Right lobe of liver (tissue), 6 donors: Measurements from ENCODE around the gene TAS2R16. TPM values are rescaled to one million over a fixed set of nuclear protein-coding genes. Genes with fewer than 3 reads are reported as not detected.

Source experiments
- ATAC-seq, 4 donors: fragments of 200-7000 bp; cut with Tn5 transposase; one replicate each; pipeline ENCODE4 v1.9.1; 2020; ENCODE audit warnings: mild to moderate bottlenecking in 4 of 4, moderate library complexity in 4 of 4
- DNase-seq, 3 donors: peaks; one replicate each; pipeline ENCODE4 v3.0.0-alpha.2; 2020
- H3K27ac ChIP-seq, 3 donors: fragments of 200-600 bp; one replicate each; pipeline ENCODE4 v1.8.0; 2022
- H3K27me3 ChIP-seq, 2 donors: fragments of 200-600 bp; one replicate each; pipeline ENCODE4 v1.8.0; 2022
- H3K36me3 ChIP-seq, 4 donors: fragments of 200-600 bp; sonication (generic) in 1 of 4; one replicate each; pipeline versions ENCODE4 v1.5.1 to v1.8.0; 2017 to 2022; ENCODE audit warnings: control low read depth in 1 of 4
- H3K4me1 ChIP-seq, 4 donors: fragments of 200-600 bp; sonication (generic) in 1 of 4; one replicate each; pipeline versions ENCODE4 v1.5.1 to v1.8.0; 2017 to 2022; ENCODE audit warnings: control low read depth in 1 of 4
- H3K4me3 ChIP-seq, 3 donors: fragments of 200-600 bp; one replicate each; pipeline ENCODE4 v1.8.0; 2022
- H3K9me3 ChIP-seq, 4 donors: fragments of 200-600 bp; sonication (generic) in 1 of 4; one replicate each; pipeline versions ENCODE4 v1.5.1 to v1.8.0; 2017 to 2022; ENCODE audit warnings: control low read depth in 1 of 4
- POLR2A ChIP-seq: fragments of 450-650 bp; IDR thresholded peaks from one replicate; pipeline ENCODE4 v1.6.1; 2017; ENCODE audit warnings: antibody characterized with exemption, mild to moderate bottlenecking
- WGBS: methylation state at CpG from one replicate; pipeline ENCODE4 v1.1.6; 2018; ENCODE audit warnings: low coverage, low lambda C conversion rate; ENCODE audit not compliant: insufficient coverage; ENCODE audit errors: missing lambda C conversion rate; 5-methylcytosine and 5-hydroxymethylcytosine counted together
- intact Hi-C, 2 donors: fragments of 100-400 bp; cut with DNase I; formaldehyde crosslinking; loops; one replicate each; pipeline versions ENCODE4 v1.11.2 to v1.14.1; 2022
- total RNA-seq, 6 experiments: library from RNA; depleted of rRNA in 2 of 6; stranded (reverse); fragments of >200 nt in 2 of 6; fragmentation: NEBNext Ultra II Directional in 3 of 6; extraction: Animal tissue kit (Norgen Biotek cat#: 25700) in 3 of 6; gene quantifications; one replicate each; pipeline versions ENCODE4 v1.1.0 to v1.2.4, GENCODE V29; 2016 to 2023
- TF ChIP-seq, protein P1 (sequence below), 4 donors: fragments of 200-600 bp in 3 of 4; fragments of 450-650 bp in 1 of 4; IDR thresholded peaks; one replicate each; pipeline versions ENCODE4 v1.5.1 to v1.8.0; 2016 to 2022; ENCODE audit warnings: antibody characterized with exemption in 4 of 4, mild to moderate bottlenecking in 2 of 4
- donor health status: DM: no; HTN: yes; CAD: no.
- donor health status: DM: no; HTN: no; CAD: no.
- donor health status: DM: no; HTN: no; CAD: no.
- donor health status: DM: no; HTN: yes; CAD: no.
- donor health status: DM: no; HTN: yes; CAD: no.

TAS2R16 gene
- total RNA-seq, 6 experiments from 2014 or later: not detected

- no peaks in the 10 kb centered on the region for H3K4me1 ChIP-seq
- TF ChIP-seq, protein P1, sequence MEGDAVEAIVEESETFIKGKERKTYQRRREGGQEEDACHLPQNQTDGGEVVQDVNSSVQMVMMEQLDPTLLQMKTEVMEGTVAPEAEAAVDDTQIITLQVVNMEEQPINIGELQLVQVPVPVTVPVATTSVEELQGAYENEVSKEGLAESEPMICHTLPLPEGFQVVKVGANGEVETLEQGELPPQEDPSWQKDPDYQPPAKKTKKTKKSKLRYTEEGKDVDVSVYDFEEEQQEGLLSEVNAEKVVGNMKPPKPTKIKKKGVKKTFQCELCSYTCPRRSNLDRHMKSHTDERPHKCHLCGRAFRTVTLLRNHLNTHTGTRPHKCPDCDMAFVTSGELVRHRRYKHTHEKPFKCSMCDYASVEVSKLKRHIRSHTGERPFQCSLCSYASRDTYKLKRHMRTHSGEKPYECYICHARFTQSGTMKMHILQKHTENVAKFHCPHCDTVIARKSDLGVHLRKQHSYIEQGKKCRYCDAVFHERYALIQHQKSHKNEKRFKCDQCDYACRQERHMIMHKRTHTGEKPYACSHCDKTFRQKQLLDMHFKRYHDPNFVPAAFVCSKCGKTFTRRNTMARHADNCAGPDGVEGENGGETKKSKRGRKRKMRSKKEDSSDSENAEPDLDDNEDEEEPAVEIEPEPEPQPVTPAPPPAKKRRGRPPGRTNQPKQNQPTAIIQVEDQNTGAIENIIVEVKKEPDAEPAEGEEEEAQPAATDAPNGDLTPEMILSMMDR (IDR thresholded peaks at IDR 0.05): no peak
- TF ChIP-seq POLR2A: no peak
- ATAC-seq (no peak), DNase-seq (no peak)
- no peaks in the 10 kb centered on the region for H3K27me3 ChIP-seq
- 57% methylated on average over 2 of the region's 2 CpGs for WGBS
- H3K27ac ChIP-seq: no peak overlapping the region
- no peaks in the 10 kb centered on the region for H3K36me3 ChIP-seq
- intact Hi-C loops: no loop called here
- H3K4me3 ChIP-seq: no peak overlapping the region
- H3K9me3 ChIP-seq: no peaks in the 10 kb centered on the region
Observed at GRCh38 chr7:122984021-122984420, 11.5 kb downstream of the TAS2R16 start.

DNA sequence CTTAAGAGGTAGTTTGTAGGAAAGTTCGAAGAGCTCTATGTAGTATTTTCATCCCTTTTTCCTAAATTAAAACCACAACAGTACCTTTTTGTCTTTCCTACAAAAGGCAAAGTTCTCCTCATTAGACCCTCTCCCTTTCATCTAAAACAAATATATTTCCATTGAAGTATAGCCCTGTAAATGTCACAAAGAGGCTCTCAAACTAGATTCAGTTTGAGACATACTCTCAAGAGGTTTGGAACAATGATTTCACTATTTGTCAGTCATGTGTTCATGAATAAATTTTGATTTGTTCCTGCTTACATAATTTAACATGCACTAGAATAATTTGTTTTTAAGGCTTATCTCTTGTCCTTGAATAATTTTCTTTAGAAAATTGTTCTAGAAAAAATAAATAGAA is 12.2 kb downstream of the TAS2R16 start:
- no peak for TF ChIP-seq POLR2A
- TF ChIP-seq, protein P1 (IDR thresholded peaks at IDR 0.05): no peak
- ATAC-seq: no peak
- Histone ChIP-seq H3K4me1 (no peaks in the 10 kb centered on the region), H3K36me3 (no peaks in the 10 kb centered on the region), H3K4me3 (no peak overlapping the region), H3K27ac (no peak overlapping the region), H3K27me3 (no peaks in the 10 kb centered on the region), H3K9me3 (no peaks in the 10 kb centered on the region)
- DNase-seq: no peak
- intact Hi-C loops: no loop called here
- WGBS: 47% methylated on average over 1 of the region's 1 CpG

DNA sequence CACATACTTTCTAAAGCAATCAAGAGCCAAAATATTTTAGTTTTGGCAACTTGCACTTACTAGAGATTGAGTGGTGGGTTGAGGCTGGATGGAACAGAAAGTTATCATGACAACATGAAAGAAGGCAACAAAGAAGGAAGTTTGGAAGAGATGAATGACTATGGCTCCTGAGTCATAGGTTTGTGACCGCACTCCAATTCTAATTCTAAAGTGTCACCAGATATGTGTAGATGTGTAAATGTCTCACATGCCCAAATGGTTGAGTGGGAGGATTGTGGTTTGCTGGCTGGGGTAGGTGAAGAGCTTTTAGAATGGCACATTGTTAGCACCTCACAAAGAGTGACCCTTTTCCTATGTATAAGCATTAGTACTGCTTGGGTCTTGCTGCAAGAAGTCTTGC is 20.2 kb downstream of the TAS2R16 start:
- intact Hi-C loops: no loop called here
- Histone ChIP-seq H3K36me3 (no peaks in the 10 kb centered on the region), H3K9me3 (no peaks in the 10 kb centered on the region), H3K27me3 (no peaks in the 10 kb centered on the region), H3K4me1 (no peaks in the 10 kb centered on the region), H3K27ac (no peak overlapping the region), H3K4me3 (no peak overlapping the region)
- 86% methylated on average over 1 of the region's 1 CpG for WGBS
- DNase-seq (no peak), ATAC-seq (no peak)
- TF ChIP-seq, protein P1 (IDR thresholded peaks at IDR 0.05): no peak
- no peak for TF ChIP-seq POLR2A

DNA sequence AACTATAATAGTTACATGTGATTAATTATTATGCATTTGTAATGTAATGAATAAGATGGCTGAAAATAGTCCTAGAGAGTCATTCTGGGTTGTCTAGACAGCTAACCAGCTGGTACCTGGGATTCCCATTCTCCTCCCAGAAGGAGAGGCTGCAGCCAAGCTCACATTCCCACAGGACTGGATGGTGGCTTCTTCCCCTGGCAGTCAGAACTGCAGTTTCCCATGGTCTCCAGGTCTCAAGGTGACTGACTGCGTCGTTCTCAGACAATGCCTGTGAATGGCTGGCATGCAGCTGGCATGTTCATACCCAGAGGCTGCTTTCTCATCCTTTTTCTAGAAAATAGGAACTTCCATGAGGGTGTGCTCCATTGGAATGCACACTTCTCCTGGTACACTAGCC is 21.3 kb downstream of the TAS2R16 start:
- intact Hi-C loops: no loop called here
- ATAC-seq (no peak), DNase-seq (no peak)
- Histone ChIP-seq H3K27ac (no peak overlapping the region), H3K36me3 (no peaks in the 10 kb centered on the region), H3K27me3 (no peaks in the 10 kb centered on the region), H3K9me3 (no peaks in the 10 kb centered on the region), H3K4me3 (no peak overlapping the region), H3K4me1 (no peaks in the 10 kb centered on the region)
- TF ChIP-seq POLR2A: no peak
- TF ChIP-seq, protein P1 (IDR thresholded peaks at IDR 0.05): no peak
- 82% methylated on average over 2 of the region's 2 CpGs for WGBS

- Histone ChIP-seq H3K36me3 (no peaks in the 10 kb centered on the region), H3K27me3 (no peaks in the 10 kb centered on the region), H3K27ac (no peak overlapping the region), H3K4me3 (no peak overlapping the region), H3K4me1 (no peaks in the 10 kb centered on the region), H3K9me3 (no peaks in the 10 kb centered on the region)
- 57% methylated on average over 6 of the region's 6 CpGs for WGBS
- no peak for TF ChIP-seq POLR2A
- TF ChIP-seq, protein P1 (IDR thresholded peaks at IDR 0.05): no peak
- ATAC-seq: no peak
- no peak for DNase-seq
- intact Hi-C loops: no loop called here
Observed at GRCh38 chr7:122972056-122972455, 23.4 kb downstream of the TAS2R16 start.
